ENCODE results near the gene EYS. TPM values are rescaled to one million over a fixed set of nuclear protein-coding genes. Genes with fewer than 3 reads are reported as not detected.
"Not testable (repeated sequence)": the region's sequence is repeated elsewhere in the genome, so short reads cannot be mapped to it uniquely, and the experiment has no call there.

Gene EYS
- total and polyA plus RNA-seq, 4 donors: 0.53 to 4.5 (median 2.4) TPM

DNA sequence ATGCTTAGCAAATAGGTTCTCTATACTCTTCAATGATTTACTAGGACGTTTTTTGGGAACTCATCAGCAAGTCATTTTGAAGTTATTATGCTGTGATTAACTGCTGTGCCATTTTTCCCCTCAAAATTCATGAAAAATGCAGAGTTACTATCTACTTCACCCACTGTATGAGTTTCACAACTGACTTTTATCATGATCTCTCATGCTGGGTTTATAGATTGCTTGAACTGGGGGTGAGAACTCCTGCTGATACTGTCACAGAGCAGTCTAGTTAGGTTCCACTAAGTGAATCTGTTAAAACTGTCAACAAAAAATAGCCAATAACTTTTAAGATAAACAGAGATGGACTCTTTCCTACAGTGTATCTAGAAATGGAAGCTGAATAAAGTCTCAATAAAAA lies 136.7 kb downstream of the EYS start:
- no peaks in the 10 kb centered on the region for H3K36me3 ChIP-seq (ENCODE audit: control insufficient read depth, insufficient read depth, low read length)
- no peaks in the 10 kb centered on the region for H3K9me3 ChIP-seq (ENCODE audit: control insufficient read depth, insufficient read depth, low read length)
- DNase-seq (ENCODE audit: low read depth in 4 of 6, low spot score in 6 of 6): no peak
- H3K27me3 ChIP-seq (ENCODE audit: control insufficient read depth, insufficient read depth, low read length): no peaks in the 10 kb centered on the region
- H3K4me3 ChIP-seq (ENCODE audit: low read depth, low read length): no peak overlapping the region
- no peaks in the 10 kb centered on the region for H3K4me1 ChIP-seq (ENCODE audit: control insufficient read depth, insufficient read depth, low read length)
- WGBS (ENCODE audit: insufficient coverage): no CpG with 5 or more reads among the region's 1 CpG
- H3K27ac ChIP-seq (ENCODE audit: low read depth, low read length): no peak overlapping the region

DNA sequence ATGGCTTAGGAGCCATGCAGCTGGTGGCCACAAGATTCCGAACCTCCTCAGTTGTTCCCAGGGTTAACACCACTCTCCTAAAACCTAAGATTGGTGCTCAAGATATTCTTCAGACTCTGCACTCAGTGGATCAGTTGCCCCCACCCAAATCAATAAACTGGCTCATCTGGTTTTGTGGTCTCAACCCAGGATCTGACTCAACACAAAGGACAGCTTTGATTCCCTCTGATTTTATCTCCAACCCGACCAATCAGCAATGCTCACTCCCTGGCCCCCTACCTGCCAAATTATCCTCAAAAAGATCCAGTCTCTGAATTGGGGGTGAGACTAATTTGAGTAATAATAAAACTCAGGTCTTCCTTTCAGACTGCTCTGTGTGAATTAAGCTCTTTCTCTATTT lies 137.5 kb downstream of the EYS start:
- no peaks in the 10 kb centered on the region for H3K9me3 ChIP-seq (ENCODE audit: control insufficient read depth, insufficient read depth, low read length)
- WGBS (ENCODE audit: insufficient coverage): 100% methylated on average over 1 of the region's 2 CpGs
- no peaks in the 10 kb centered on the region for H3K27me3 ChIP-seq (ENCODE audit: control insufficient read depth, insufficient read depth, low read length)
- no peak for DNase-seq (ENCODE audit: low read depth in 4 of 6, low spot score in 6 of 6)
- H3K4me1 ChIP-seq (ENCODE audit: control insufficient read depth, insufficient read depth, low read length): no peaks in the 10 kb centered on the region
- no peaks in the 10 kb centered on the region for H3K36me3 ChIP-seq (ENCODE audit: control insufficient read depth, insufficient read depth, low read length)
- no peak overlapping the region for H3K4me3 ChIP-seq (ENCODE audit: low read depth, low read length)
- no peak overlapping the region for H3K27ac ChIP-seq (ENCODE audit: low read depth, low read length)

DNA sequence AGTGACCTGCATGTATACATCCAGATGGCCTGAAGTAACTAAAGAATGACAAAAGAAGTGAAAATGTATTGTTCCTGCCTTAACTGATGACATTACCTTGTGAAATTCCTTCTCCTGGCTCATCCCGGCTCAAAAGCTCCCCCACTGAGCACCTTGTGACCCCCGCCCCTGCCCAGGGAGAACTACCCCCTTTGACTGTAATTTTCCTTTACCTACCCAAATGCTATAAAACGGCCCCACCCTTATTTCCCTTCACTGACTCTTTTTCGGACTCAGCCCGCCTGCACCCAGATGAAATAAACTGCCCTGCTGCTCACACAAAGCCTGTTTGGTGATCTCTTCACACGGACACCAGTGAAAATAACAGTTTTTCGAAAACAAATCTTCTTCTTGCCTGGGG lies 138.0 kb downstream of the EYS start:
- not testable (repeated sequence) for H3K4me1 ChIP-seq (ENCODE audit: control insufficient read depth, insufficient read depth, low read length); H3K4me3 ChIP-seq (ENCODE audit: low read depth, low read length); H3K27me3 ChIP-seq (ENCODE audit: control insufficient read depth, insufficient read depth, low read length); H3K9me3 ChIP-seq (ENCODE audit: control insufficient read depth, insufficient read depth, low read length); H3K27ac ChIP-seq (ENCODE audit: low read depth, low read length); H3K36me3 ChIP-seq (ENCODE audit: control insufficient read depth, insufficient read depth, low read length); DNase-seq (ENCODE audit: low read depth in 4 of 6, low spot score in 6 of 6)
- WGBS (ENCODE audit: insufficient coverage): 74% methylated on average over 7 of the region's 7 CpGs

DNA sequence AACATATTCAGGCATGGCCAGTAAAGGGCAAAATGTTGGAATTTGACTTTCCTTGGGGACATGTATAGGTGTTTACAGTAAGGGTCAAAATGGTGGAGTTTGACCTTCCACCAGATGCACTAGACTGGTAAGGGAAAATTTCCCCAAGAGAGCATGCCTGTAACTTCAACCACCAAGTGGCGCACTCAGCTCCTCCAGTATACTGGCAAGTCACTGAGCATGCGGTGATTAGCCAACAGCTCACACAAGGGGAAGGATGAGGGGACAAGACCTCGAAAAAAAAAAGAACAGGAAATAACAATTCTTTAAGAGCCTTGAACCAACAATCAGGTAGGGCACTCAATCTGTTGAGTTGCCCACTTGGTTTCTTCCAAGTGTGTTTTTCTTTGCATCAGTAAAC lies 140.9 kb downstream of the EYS start:
- Histone ChIP-seq H3K4me3 (ENCODE audit: low read depth, low read length) (no peak overlapping the region), H3K27ac (ENCODE audit: low read depth, low read length) (no peak overlapping the region), H3K36me3 (ENCODE audit: control insufficient read depth, insufficient read depth, low read length) (no peaks in the 10 kb centered on the region), H3K27me3 (ENCODE audit: control insufficient read depth, insufficient read depth, low read length) (no peaks in the 10 kb centered on the region), H3K4me1 (ENCODE audit: control insufficient read depth, insufficient read depth, low read length) (no peaks in the 10 kb centered on the region), H3K9me3 (ENCODE audit: control insufficient read depth, insufficient read depth, low read length) (no peaks in the 10 kb centered on the region)
- no peak for DNase-seq (ENCODE audit: low read depth in 4 of 6, low spot score in 6 of 6)
- 85% methylated on average over 3 of the region's 3 CpGs for WGBS (ENCODE audit: insufficient coverage)

DNA sequence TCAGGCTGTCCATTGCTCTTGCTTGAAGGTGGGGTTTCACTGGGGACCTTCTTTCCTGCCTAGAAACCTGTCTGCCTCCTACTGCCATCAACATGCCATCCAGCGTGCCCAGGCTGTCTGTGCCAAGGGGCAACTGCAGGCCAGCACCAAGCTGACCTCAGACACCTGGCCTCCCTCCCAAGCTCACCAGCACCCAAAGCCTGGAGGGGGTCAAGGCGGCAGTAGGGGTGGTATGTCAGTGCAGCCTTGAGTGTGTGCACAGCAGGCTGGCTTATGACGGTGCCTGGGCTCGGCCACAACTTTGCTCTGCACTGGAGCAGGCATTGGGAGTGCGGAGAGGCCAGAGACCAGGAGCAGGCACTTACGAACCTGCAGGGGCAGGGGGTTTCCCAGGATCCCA lies 149.0 kb downstream of the EYS start:
- Histone ChIP-seq H3K4me3 (ENCODE audit: low read depth, low read length) (no peak overlapping the region), H3K36me3 (ENCODE audit: control insufficient read depth, insufficient read depth, low read length) (no peaks in the 10 kb centered on the region), H3K27ac (ENCODE audit: low read depth, low read length) (no peak overlapping the region), H3K4me1 (ENCODE audit: control insufficient read depth, insufficient read depth, low read length) (no peaks in the 10 kb centered on the region), H3K27me3 (ENCODE audit: control insufficient read depth, insufficient read depth, low read length) (no peaks in the 10 kb centered on the region), H3K9me3 (ENCODE audit: control insufficient read depth, insufficient read depth, low read length) (no peaks in the 10 kb centered on the region)
- WGBS (ENCODE audit: insufficient coverage): 100% methylated on average over 5 of the region's 6 CpGs
- DNase-seq (ENCODE audit: low read depth in 4 of 6, low spot score in 6 of 6): no peak

DNA sequence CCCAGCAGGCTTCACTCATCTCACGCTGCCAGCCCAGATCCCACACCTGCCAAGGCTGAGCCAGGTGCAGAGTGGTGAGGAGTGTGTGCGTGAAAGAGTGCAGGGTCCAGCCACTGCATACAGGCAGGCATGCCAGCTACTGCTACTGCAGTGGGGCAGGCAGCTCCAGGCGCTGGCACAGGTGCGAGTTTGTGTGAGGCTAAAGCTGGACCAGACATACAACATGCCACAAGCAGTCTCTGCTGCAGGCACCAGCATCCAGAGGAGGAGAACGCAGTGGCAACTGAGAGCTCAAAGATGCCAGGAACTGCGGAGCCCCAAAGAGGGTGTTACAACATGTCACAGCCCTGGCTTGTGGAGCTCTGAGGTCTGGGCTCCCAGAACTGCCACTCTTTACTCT lies 149.8 kb downstream of the EYS start:
- no peak for DNase-seq (ENCODE audit: low read depth in 4 of 6, low spot score in 6 of 6)
- no peak overlapping the region for H3K4me3 ChIP-seq (ENCODE audit: low read depth, low read length)
- no peaks in the 10 kb centered on the region for H3K27me3 ChIP-seq (ENCODE audit: control insufficient read depth, insufficient read depth, low read length)
- H3K4me1 ChIP-seq (ENCODE audit: control insufficient read depth, insufficient read depth, low read length): no peaks in the 10 kb centered on the region
- H3K36me3 ChIP-seq (ENCODE audit: control insufficient read depth, insufficient read depth, low read length): no peaks in the 10 kb centered on the region
- 94% methylated on average over 5 of the region's 6 CpGs for WGBS (ENCODE audit: insufficient coverage)
- no peak overlapping the region for H3K27ac ChIP-seq (ENCODE audit: low read depth, low read length)
- H3K9me3 ChIP-seq (ENCODE audit: control insufficient read depth, insufficient read depth, low read length): no peaks in the 10 kb centered on the region

DNA sequence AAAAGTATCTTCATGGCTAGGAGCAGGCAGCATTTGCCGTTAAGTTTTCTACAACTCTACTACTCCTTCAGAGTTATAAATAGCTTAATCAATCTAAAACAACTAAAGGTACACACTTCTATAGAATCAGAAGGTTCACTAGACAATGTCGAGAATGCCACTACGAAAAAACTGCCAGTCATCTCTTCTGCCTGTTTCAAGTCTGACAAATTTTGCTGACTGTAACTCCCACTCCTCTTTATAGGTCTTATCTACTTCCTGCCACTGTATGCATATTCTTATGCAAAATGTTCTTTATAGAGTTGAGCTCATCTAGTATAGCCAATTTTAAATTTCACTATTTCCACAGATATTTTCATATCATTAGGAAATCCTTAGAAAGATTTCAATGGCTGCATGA lies 160.1 kb downstream of the EYS start:
- no peaks in the 10 kb centered on the region for H3K4me1 ChIP-seq (ENCODE audit: control insufficient read depth, insufficient read depth, low read length)
- no peaks in the 10 kb centered on the region for H3K9me3 ChIP-seq (ENCODE audit: control insufficient read depth, insufficient read depth, low read length)
- H3K4me3 ChIP-seq (ENCODE audit: low read depth, low read length): no peak overlapping the region
- no peak for DNase-seq (ENCODE audit: low read depth in 4 of 6, low spot score in 6 of 6)
- no peaks in the 10 kb centered on the region for H3K36me3 ChIP-seq (ENCODE audit: control insufficient read depth, insufficient read depth, low read length)
- H3K27me3 ChIP-seq (ENCODE audit: control insufficient read depth, insufficient read depth, low read length): no peaks in the 10 kb centered on the region
- WGBS (ENCODE audit: insufficient coverage): 83% methylated on average over 1 of the region's 3 CpGs
- no peak overlapping the region for H3K27ac ChIP-seq (ENCODE audit: low read depth, low read length)

DNA sequence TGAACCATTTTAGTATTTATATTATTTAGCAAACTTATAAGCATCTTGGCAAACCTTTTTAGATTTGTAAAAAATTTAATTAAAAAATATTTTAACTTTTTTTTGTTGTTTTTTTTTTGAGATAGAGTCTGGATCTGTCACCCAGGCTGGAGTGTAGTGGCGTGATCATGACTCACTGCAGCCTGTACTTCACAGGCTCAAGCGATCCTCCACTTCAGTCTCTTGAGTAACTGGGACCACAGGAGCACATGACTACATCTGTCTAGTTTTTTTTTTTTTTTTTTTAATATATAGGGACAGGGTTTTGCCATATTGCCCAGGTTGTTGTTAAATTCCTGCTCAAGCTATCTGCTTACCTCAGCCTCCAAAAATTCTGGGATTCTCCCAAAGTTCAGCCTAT lies 161.1 kb downstream of the EYS start:
- Histone ChIP-seq H3K27ac (ENCODE audit: low read depth, low read length) (no peak overlapping the region), H3K4me1 (ENCODE audit: control insufficient read depth, insufficient read depth, low read length) (no peaks in the 10 kb centered on the region), H3K9me3 (ENCODE audit: control insufficient read depth, insufficient read depth, low read length) (no peaks in the 10 kb centered on the region), H3K4me3 (ENCODE audit: low read depth, low read length) (no peak overlapping the region), H3K27me3 (ENCODE audit: control insufficient read depth, insufficient read depth, low read length) (no peaks in the 10 kb centered on the region), H3K36me3 (ENCODE audit: control insufficient read depth, insufficient read depth, low read length) (no peaks in the 10 kb centered on the region)
- no peak for DNase-seq (ENCODE audit: low read depth in 4 of 6, low spot score in 6 of 6)
- WGBS (ENCODE audit: insufficient coverage): no CpG with 5 or more reads among the region's 2 CpGs

DNA sequence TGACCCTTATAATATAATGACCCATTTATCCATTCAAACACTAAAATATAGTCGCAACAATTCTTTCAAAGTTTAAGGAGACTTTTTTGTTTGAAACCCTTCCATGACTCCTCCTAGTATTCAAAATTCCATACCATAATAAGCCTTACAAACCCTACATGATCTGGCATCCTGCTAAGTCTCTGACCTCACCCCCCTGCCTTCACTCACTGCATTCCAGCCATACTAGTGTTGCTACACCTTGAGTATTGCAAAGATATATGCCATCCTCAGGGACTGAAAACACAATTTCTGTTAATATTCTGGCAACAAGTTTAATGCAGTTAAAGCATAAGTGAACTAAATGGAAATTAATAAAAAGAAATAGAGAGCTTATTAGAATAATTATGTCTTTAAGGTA lies 168.4 kb downstream of the EYS start:
- Histone ChIP-seq H3K9me3 (ENCODE audit: control insufficient read depth, insufficient read depth, low read length) (no peaks in the 10 kb centered on the region), H3K36me3 (ENCODE audit: control insufficient read depth, insufficient read depth, low read length) (no peaks in the 10 kb centered on the region), H3K4me1 (ENCODE audit: control insufficient read depth, insufficient read depth, low read length) (no peaks in the 10 kb centered on the region), H3K27ac (ENCODE audit: low read depth, low read length) (no peak overlapping the region), H3K4me3 (ENCODE audit: low read depth, low read length) (no peak overlapping the region), H3K27me3 (ENCODE audit: control insufficient read depth, insufficient read depth, low read length) (no peaks in the 10 kb centered on the region)
- WGBS (ENCODE audit: insufficient coverage): 80% methylated on average over 1 of the region's 1 CpG
- DNase-seq (ENCODE audit: low read depth in 4 of 6, low spot score in 6 of 6): no peak

DNA sequence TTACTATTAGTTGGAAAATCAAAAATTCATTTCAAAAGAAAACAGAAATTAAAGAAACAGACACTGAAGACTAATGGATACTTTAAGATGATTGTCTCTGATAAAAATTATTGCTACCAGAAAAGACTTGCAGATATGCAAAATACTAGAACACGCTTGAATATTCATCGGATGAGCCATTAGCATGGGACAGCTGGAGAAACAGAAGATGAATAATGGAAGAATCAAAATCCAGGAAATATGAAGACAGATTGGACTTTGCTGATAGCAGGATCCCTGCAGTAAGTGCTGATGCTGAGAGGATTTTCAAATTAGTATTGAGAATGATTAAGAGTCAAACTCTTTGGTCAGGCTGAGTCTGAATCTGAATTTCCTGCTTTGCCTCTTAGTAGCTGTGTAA lies 169.4 kb downstream of the EYS start:
- Histone ChIP-seq H3K4me3 (ENCODE audit: low read depth, low read length) (no peak overlapping the region), H3K36me3 (ENCODE audit: control insufficient read depth, insufficient read depth, low read length) (no peaks in the 10 kb centered on the region), H3K27ac (ENCODE audit: low read depth, low read length) (no peak overlapping the region), H3K9me3 (ENCODE audit: control insufficient read depth, insufficient read depth, low read length) (no peaks in the 10 kb centered on the region), H3K27me3 (ENCODE audit: control insufficient read depth, insufficient read depth, low read length) (no peaks in the 10 kb centered on the region), H3K4me1 (ENCODE audit: control insufficient read depth, insufficient read depth, low read length) (no peaks in the 10 kb centered on the region)
- WGBS (ENCODE audit: insufficient coverage): 86% methylated on average over 2 of the region's 2 CpGs
- peak in 1 of 6 donors; percentile 65 for DNase-seq (ENCODE audit: low read depth in 4 of 6, low spot score in 6 of 6)

Data from spinal cord (tissue), 10 donors.